ENCODE data around the gene LMO7. TPM values are rescaled to one million over a fixed set of nuclear protein-coding genes. Genes with fewer than 3 reads are reported as not detected.
"Not testable (repeated sequence)": the region's sequence is repeated elsewhere in the genome, so short reads cannot be mapped to it uniquely, and the experiment has no call there.

LMO7 gene
- total RNA-seq, 1 donor from 2014 or later, result 446 TPM

DNA sequence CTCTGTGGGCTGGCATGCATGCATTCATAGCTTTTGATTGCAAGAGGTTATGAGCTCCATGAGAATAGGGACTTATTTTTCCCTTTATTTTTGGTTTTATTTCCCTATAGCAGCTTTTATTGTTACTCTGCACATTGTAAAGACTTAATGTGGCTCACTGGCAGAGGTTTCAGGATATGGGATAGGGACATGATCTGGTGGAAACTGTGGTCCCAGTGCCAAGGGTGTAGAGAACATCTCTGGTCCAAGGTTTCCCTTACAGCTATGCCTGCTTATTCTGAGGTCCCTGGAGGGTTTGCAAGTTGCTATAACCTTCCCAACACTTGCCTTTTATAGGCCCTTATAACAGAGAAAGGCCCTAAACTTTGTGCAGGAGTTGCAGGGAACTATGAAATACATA is 33.6 kb downstream of the LMO7 start:
- no peak for DNase-seq
- Histone ChIP-seq H3K9me3 (replicated peaks) (no peaks in the 10 kb centered on the region), H3K4me3 (no peak overlapping the region), H3K27me3 (ENCODE audit: low read depth) (no peaks in the 10 kb centered on the region), H3K27ac (replicated peaks) (no peak overlapping the region), H3K36me3 (no peaks in the 10 kb centered on the region), H3K4me1 (no peaks in the 10 kb centered on the region)
- TF ChIP-seq, protein P1, sequence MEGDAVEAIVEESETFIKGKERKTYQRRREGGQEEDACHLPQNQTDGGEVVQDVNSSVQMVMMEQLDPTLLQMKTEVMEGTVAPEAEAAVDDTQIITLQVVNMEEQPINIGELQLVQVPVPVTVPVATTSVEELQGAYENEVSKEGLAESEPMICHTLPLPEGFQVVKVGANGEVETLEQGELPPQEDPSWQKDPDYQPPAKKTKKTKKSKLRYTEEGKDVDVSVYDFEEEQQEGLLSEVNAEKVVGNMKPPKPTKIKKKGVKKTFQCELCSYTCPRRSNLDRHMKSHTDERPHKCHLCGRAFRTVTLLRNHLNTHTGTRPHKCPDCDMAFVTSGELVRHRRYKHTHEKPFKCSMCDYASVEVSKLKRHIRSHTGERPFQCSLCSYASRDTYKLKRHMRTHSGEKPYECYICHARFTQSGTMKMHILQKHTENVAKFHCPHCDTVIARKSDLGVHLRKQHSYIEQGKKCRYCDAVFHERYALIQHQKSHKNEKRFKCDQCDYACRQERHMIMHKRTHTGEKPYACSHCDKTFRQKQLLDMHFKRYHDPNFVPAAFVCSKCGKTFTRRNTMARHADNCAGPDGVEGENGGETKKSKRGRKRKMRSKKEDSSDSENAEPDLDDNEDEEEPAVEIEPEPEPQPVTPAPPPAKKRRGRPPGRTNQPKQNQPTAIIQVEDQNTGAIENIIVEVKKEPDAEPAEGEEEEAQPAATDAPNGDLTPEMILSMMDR (IDR thresholded peaks at IDR 0.05; ENCODE audit: borderline replicate concordance), result no peak
- intact Hi-C loops (cut with micrococcal nuclease), result no loop called here

DNA sequence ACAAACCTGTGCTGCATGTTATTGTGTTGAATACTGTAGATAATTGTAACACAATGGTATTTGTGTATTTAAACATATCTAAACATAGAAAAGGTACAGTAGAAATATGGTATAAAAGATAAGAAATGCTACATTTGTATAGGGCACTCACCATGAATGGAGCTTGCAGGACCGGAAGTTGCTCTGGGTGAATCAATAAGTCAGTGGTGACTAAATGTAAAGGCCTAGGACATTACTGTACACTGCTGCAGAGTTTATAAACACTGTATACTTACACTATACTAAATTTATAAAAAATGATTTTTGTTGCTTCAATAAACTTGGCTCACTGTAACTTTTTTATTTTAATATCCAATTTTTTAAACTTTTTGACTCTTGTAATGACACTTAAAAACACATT is 34.4 kb downstream of the LMO7 start:
- TF ChIP-seq, protein P1 (IDR thresholded peaks at IDR 0.05; ENCODE audit: borderline replicate concordance), result no peak

DNA sequence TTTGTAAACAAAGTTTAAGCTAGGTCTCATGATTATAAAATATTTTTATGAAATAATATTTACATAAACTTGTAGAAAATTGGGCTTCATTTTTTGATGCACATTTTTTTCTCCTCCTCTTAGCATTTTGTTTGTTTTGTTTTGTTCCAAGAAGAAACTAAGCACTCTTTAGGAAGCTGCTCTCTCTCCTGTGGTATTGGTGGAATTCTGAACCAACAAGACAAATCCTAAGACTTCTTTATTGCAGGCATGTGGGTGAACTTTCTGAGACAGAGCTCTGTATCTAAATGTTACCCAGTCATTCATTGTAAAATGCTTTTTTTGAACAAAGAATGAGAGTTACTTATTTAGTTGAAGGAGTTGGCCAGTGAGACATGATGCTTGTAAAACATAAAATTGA is 39.3 kb downstream of the LMO7 start:
- Histone ChIP-seq H3K9me3 (replicated peaks) (no peaks in the 10 kb centered on the region), H3K27me3 (ENCODE audit: low read depth) (no peaks in the 10 kb centered on the region), H3K27ac (replicated peaks) (no peak overlapping the region), H3K4me3 (no peak overlapping the region), H3K4me1 (no peaks in the 10 kb centered on the region), H3K36me3 (no peaks in the 10 kb centered on the region)
- DNase-seq, result no peak
- TF ChIP-seq, protein P1 (IDR thresholded peaks at IDR 0.05; ENCODE audit: borderline replicate concordance), result no peak
- intact Hi-C loops (cut with micrococcal nuclease), result no loop called here

More for the DNA sequence above, 34.4 kb downstream of the LMO7 start:
- no peaks in the 10 kb centered on the region for H3K36me3 ChIP-seq
- no peak for DNase-seq
- intact Hi-C loops (cut with micrococcal nuclease), result no loop called here
- no peak overlapping the region for H3K4me3 ChIP-seq
- H3K4me1 ChIP-seq, result no peaks in the 10 kb centered on the region
- H3K27me3 ChIP-seq (ENCODE audit: low read depth), result no peaks in the 10 kb centered on the region
- H3K27ac ChIP-seq (replicated peaks), result no peak overlapping the region
- no peaks in the 10 kb centered on the region for H3K9me3 ChIP-seq (replicated peaks)

DNA sequence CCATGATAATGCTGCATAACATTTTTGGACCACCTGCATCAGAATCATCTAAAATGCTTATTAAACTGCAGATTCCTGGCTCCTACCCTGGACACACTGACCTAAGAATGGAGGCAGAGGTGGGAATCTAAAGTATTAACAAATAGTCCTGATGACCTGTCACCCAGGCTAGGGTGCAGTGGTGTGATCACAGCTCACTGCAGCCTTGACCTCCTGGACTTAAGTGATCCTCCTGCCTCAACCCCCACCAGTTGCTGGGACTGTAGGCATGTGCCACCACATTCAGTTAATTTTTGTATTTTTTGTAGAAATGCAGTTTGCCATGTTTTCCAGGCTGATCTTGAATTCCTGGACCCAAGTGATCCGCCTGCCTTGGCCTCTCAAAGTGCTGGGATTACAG is 43.3 kb downstream of the LMO7 start:
- TF ChIP-seq, protein P1 (IDR thresholded peaks at IDR 0.05; ENCODE audit: borderline replicate concordance), result no peak
- Histone ChIP-seq H3K36me3 (no peaks in the 10 kb centered on the region), H3K9me3 (replicated peaks) (no peaks in the 10 kb centered on the region)

DNA sequence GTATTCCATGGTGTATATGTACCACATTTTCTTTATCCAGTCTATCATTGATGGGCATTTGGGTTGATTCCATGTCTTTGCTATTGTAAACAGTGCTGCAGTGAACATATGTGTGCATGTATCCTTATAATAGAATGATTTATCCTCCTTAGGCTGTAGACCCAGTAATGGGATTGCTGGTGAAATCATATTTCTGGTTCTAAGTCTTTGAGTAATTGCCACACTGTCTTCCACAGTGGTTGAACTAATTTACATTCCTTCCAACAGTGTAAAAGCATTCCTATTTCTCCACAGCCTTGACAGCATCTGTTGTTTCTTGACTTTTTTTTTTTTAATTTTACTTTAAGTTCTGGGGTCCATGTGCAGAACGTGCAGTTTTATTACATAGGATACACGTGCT is 44.1 kb downstream of the LMO7 start:
- H3K9me3 ChIP-seq (replicated peaks); DNase-seq; H3K4me3 ChIP-seq; H3K4me1 ChIP-seq; H3K27me3 ChIP-seq (ENCODE audit: low read depth); H3K27ac ChIP-seq (replicated peaks); intact Hi-C loops (cut with micrococcal nuclease); H3K36me3 ChIP-seq: not testable (repeated sequence)

More for the DNA sequence above, 43.3 kb downstream of the LMO7 start:
- no peak overlapping the region for H3K4me3 ChIP-seq
- intact Hi-C loops (cut with micrococcal nuclease), result no loop called here
- H3K27ac ChIP-seq (replicated peaks), result no peak overlapping the region
- DNase-seq, result no peak
- H3K27me3 ChIP-seq (ENCODE audit: low read depth), result no peaks in the 10 kb centered on the region
- no peaks in the 10 kb centered on the region for H3K4me1 ChIP-seq

DNA sequence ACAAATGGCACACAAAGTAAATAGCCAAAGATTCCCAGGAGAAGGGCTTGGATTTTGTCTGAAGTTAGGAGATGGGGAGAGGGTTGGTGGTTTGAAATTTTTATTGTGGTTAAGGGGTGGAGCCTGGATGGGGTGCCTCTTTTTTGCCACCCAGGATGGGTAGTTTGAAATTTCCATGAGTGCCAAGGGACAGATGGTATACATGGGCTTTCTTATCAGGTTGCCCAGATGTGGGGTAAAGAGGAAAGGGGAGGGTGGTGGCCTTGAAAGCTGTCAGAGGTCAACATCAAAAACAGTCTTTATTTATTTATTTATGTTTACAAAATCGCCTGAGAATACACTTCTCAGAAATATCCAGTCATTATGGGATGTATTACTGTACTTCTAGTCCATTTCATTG is 46.2 kb downstream of the LMO7 start:
- H3K27me3 ChIP-seq (ENCODE audit: low read depth), result no peaks in the 10 kb centered on the region
- no peaks in the 10 kb centered on the region for H3K4me1 ChIP-seq
- H3K9me3 ChIP-seq (replicated peaks), result no peaks in the 10 kb centered on the region
- H3K27ac ChIP-seq (replicated peaks), result no peak overlapping the region
- no peaks in the 10 kb centered on the region for H3K36me3 ChIP-seq
- H3K4me3 ChIP-seq, result no peak overlapping the region
- DNase-seq, result no peak
- intact Hi-C loops (cut with micrococcal nuclease), result no loop called here
- TF ChIP-seq, protein P1 (IDR thresholded peaks at IDR 0.05; ENCODE audit: borderline replicate concordance), result no peak

Measured in left ventricle myocardium inferior (tissue), 1 donor.